Osteoblast (primary cell): ENCODE data around the gene AKR1C3. TPM values are rescaled to one million over a fixed set of nuclear protein-coding genes. Genes with fewer than 3 reads are reported as not detected.

ENCODE experiments used
- DNase-seq: peaks from one replicate; pipeline ENCODE4 v3.0.0; 2011; ENCODE audit warnings: low spot score, mixed read lengths; ENCODE audit not compliant: insufficient read length; ENCODE audit errors: missing footprints
- H2AFZ ChIP-seq: 2 replicates; pipeline ENCODE4 v1.6.0; 2011; ENCODE audit warnings: mild to moderate bottlenecking, low read length
- H3K27ac ChIP-seq: 2 replicates; pipeline ENCODE4 v1.5.1; 2011; ENCODE audit warnings: mild to moderate bottlenecking, low read depth, low read length, moderate library complexity
- H3K27me3 ChIP-seq: 2 replicates; pipeline ENCODE4 v1.6.0; 2012; ENCODE audit warnings: mild to moderate bottlenecking, control low read depth, inconsistent platforms, low read length, moderate library complexity; ENCODE audit not compliant: insufficient read depth
- H3K36me3 ChIP-seq: 2 replicates; pipeline ENCODE4 v1.5.1; 2011; ENCODE audit warnings: mild to moderate bottlenecking, low read length, control low read depth, moderate library complexity; ENCODE audit not compliant: insufficient read depth
- H3K4me1 ChIP-seq: 2 replicates; pipeline ENCODE4 v1.5.1; 2011; ENCODE audit warnings: mild to moderate bottlenecking, low read length, control low read depth, moderate library complexity; ENCODE audit not compliant: insufficient read depth
- H3K4me2 ChIP-seq: 2 replicates; pipeline ENCODE4 v1.6.0; 2011; ENCODE audit warnings: mild to moderate bottlenecking, low read length; ENCODE audit not compliant: insufficient read depth
- H3K4me3 ChIP-seq: fragments of 200-600 bp; sonication (generic); 3 replicates; pipeline ENCODE4 v1.5.1; 2012; ENCODE audit warnings: mild to moderate bottlenecking, low read length, inconsistent platforms; ENCODE audit not compliant: insufficient read depth
- H3K79me2 ChIP-seq: 2 replicates; pipeline ENCODE4 v1.6.0; 2012; ENCODE audit warnings: mild to moderate bottlenecking, low read length, control low read depth, inconsistent platforms; ENCODE audit not compliant: insufficient read depth
- H3K9me3 ChIP-seq: 2 replicates; pipeline ENCODE4 v1.5.1; 2011; ENCODE audit warnings: low read depth, low read length, control low read depth
- H4K20me1 ChIP-seq: 2 replicates; pipeline ENCODE4 v1.6.0; 2012; ENCODE audit warnings: mild to moderate bottlenecking, low read length, control low read depth; ENCODE audit not compliant: insufficient read depth
- total RNA-seq: library from RNA; depleted of rRNA; stranded (reverse); fragments of >200 nt; gene quantifications from 2 replicates; pipeline ENCODE4 v1.2.3, GENCODE V29; 2012
- TF ChIP-seq, protein P1 (sequence below): IDR thresholded peaks from 2 replicates; pipeline ENCODE4 v1.5.1; 2011; ENCODE audit warnings: mild to moderate bottlenecking, low read depth, low read length, moderate library complexity; ENCODE audit errors: extremely low read depth

The AKR1C3 gene
- total RNA-seq, 1 donor: 238 TPM

DNA sequence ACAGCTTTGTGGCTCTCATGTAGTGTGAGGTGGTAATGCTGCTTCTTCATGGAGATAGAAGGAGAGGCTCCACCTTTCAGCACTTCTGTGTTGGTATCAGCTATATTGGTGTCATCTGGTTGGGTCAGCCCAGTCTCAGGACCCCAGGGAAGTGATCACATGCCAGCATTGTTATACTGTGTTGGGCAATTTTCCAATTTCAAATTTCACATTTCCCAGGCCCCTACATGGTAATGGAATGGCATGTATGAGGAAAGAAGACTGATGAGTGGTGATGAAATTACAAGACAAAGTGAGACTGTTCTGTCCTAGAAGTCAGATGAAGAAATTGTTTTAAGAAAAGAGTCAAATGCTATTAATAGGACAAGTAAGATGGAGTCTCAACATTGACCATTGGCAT is 3.7 kb upstream of the AKR1C3 start:
- Histone ChIP-seq H3K79me2 (no peaks in the 10 kb centered on the region), H3K4me1 (peaks cover 5% of the 10 kb centered on the region), H3K27ac (no peak overlapping the region), H3K36me3 (no peaks in the 10 kb centered on the region), H3K4me2 (no peak overlapping the region), H3K9me3 (no peaks in the 10 kb centered on the region), H2AFZ (no peak overlapping the region), H3K27me3 (no peaks in the 10 kb centered on the region), H4K20me1 (no peaks in the 10 kb centered on the region), H3K4me3 (no peak overlapping the region)
- DNase-seq: no peak
- TF ChIP-seq, protein P1, sequence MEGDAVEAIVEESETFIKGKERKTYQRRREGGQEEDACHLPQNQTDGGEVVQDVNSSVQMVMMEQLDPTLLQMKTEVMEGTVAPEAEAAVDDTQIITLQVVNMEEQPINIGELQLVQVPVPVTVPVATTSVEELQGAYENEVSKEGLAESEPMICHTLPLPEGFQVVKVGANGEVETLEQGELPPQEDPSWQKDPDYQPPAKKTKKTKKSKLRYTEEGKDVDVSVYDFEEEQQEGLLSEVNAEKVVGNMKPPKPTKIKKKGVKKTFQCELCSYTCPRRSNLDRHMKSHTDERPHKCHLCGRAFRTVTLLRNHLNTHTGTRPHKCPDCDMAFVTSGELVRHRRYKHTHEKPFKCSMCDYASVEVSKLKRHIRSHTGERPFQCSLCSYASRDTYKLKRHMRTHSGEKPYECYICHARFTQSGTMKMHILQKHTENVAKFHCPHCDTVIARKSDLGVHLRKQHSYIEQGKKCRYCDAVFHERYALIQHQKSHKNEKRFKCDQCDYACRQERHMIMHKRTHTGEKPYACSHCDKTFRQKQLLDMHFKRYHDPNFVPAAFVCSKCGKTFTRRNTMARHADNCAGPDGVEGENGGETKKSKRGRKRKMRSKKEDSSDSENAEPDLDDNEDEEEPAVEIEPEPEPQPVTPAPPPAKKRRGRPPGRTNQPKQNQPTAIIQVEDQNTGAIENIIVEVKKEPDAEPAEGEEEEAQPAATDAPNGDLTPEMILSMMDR: no peak

DNA sequence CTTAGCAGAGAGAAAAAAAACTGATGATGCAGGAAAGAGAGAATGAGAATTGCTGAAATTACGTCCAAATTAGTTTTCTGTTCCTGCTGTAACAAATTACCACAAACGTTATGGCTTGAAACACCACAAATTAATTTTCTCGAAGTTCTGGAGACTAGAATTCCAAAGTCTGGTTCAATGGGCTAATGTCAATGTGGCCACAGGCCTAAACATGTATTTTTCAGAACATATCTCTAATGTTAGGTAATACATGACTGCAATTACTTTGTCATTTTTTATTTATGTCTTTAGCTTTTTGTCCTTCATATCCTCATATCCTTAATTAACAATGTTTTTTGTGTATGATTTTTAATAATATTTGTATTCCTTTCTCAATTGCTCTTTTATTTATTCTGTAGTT is 3.0 kb upstream of the AKR1C3 start:
- TF ChIP-seq, protein P1: no peak
- Histone ChIP-seq H3K27me3 (no peaks in the 10 kb centered on the region), H3K4me2 (no peak overlapping the region), H3K36me3 (no peaks in the 10 kb centered on the region), H4K20me1 (no peaks in the 10 kb centered on the region), H3K4me3 (no peak overlapping the region), H3K9me3 (no peaks in the 10 kb centered on the region), H2AFZ (no peak overlapping the region), H3K27ac (no peak overlapping the region), H3K79me2 (no peaks in the 10 kb centered on the region), H3K4me1 (peaks cover 5% of the 10 kb centered on the region)
- DNase-seq: no peak

DNA sequence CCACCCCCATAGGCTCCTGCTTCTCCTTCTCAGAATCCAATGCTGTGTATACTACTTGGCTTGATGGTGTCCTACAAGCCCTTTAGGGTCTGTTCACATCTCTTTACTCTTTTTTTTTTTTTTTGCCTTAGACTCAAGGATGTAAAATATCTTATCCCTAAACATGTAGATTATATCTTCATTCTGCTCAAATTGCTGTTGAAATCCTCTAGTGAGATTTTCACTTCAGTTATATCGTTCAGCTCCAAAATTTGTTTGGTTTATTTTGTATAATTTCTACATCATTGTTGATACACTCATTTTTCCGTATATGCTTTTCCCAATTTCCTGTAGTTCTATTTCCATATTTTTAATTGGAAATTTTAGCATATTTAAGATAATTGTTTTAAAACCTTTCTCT is 1.8 kb upstream of the AKR1C3 start:
- H2AFZ ChIP-seq: no peak overlapping the region
- H3K4me2 ChIP-seq: no peak overlapping the region
- no peak for DNase-seq
- peaks cover 5% of the 10 kb centered on the region for H3K4me1 ChIP-seq
- no peak overlapping the region for H3K4me3 ChIP-seq
- TF ChIP-seq, protein P1: no peak
- no peaks in the 10 kb centered on the region for H3K79me2 ChIP-seq
- H3K27me3 ChIP-seq: no peaks in the 10 kb centered on the region
- H3K36me3 ChIP-seq: no peaks in the 10 kb centered on the region
- no peaks in the 10 kb centered on the region for H3K9me3 ChIP-seq
- no peak overlapping the region for H3K27ac ChIP-seq
- H4K20me1 ChIP-seq: no peaks in the 10 kb centered on the region

DNA sequence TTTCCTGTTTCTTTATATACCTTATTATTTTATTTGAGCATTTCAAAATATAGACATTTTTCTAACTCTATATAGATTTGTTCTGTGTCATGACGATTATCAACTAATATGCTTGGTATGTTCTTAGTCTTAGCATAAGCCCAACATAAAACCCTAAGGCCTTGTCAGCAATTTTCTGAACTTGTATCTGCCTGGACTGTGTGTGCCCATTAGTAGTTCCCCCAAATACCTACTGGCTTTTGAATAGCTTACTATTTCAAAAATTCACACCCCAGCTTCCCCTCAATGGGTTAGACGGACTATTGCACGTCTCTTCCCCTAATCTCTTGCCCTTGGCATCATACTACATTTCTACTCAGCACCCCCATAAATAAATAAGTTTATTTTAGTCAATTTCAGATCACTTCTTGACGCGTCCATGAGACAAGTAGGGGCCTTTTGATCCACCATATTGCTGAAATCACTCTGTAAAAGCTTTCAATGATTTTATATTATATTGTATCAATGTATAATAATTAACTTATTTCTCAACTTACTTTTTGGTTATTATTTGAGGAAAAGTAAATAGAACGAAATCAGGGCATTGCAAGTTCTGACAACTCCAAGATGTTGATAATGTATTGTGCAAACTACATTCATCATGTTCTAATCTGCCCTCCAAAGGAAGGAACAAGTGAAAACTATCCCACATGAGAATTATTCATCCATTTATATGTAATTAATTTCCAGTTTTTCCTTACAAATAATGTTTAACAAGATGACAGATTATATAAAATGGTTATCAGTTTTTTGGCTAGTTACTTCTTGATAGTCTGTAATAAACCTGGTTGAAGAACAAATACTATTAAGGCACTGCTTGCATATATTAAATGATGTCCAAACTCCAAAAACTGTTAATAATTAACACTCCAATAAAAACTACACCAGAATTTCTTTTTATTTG is 1.1 kb upstream of the AKR1C3 start:
- H3K36me3 ChIP-seq: no peaks in the 10 kb centered on the region
- TF ChIP-seq, protein P1: no peak
- H3K27me3 ChIP-seq: no peaks in the 10 kb centered on the region
- no peak overlapping the region for H3K27ac ChIP-seq
- no peak overlapping the region for H3K4me2 ChIP-seq
- no peaks in the 10 kb centered on the region for H3K9me3 ChIP-seq
- H3K4me3 ChIP-seq: no peak overlapping the region
- H3K79me2 ChIP-seq: no peaks in the 10 kb centered on the region
- no peak for DNase-seq
- peaks cover 5% of the 10 kb centered on the region for H3K4me1 ChIP-seq
- H4K20me1 ChIP-seq: no peaks in the 10 kb centered on the region
- no peak overlapping the region for H2AFZ ChIP-seq
